Activated CD8-positive, alpha-beta memory T cell treated with anti-CD3 and anti-CD28 coated beads for 36 hours (primary cell): ENCODE measurements around the gene RABGAP1L. TPM values are rescaled to one million over a fixed set of nuclear protein-coding genes. Genes with fewer than 3 reads are reported as not detected.
"Not testable (repeated sequence)": the region's sequence is repeated elsewhere in the genome, so short reads cannot be mapped to it uniquely, and the experiment has no call there.

Experiments used
- CTCF ChIA-PET: fragments of 350-600 bp; sonication (Branson Sonifier 250); formaldehyde crosslinking; loops from one replicate; lab custom pipeline; 2021; ENCODE audit warnings: antibody characterized with exemption; lab: Charles Lee
- POLR2A ChIA-PET: fragments of 350-600 bp; sonication (Branson Sonifier 250); formaldehyde crosslinking; loops from one replicate; lab custom pipeline; 2021; ENCODE audit warnings: antibody characterized with exemption; lab: Charles Lee
- total RNA-seq, 2 experiments: library from RNA; stranded (reverse); gene quantifications; one replicate each; pipeline ENCODE4 v1.2.3, GENCODE V29; 2021

The RABGAP1L gene
- total RNA-seq, 2 experiments from 2014 or later, result 31.8 to 33.4 TPM

DNA sequence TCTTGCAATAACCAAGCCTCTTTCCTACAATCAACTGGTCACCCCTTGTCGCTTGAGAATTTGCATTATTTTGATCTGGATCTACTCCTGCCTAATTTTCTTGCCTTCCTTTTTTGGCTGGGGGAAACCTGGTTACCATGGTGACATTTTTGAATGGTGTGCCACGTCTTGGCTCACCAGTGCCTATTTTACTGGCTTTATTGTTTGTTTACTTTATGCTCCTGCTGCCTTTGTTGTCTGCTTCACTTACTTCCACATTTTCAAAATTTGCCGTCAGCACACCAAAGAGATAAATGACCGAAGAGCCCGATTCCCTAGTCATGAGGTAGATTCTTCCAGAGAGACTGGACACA is 289.2 kb downstream of the RABGAP1L start:
- ChIA-PET POLR2A (no interaction called here), CTCF (no interaction called here)

DNA sequence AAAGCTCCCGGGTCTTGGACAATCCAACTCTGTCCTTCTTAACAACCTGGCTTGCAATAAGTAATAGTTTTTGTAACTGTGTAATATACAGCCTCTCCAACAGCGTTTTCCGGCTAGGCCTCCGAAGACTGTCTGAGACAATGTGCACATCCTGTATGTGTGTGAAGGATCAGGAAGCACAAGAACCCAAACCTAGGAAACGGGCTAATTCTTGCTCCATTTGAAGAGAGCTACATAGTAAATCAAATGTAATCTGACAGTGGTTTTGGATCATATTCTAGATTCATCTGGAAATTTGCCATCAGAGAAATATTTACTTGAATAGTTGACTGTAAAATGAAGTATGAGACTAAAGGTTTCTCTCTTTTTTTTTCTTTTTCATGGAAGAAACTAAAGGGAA is 289.7 kb downstream of the RABGAP1L start:
- ChIA-PET CTCF (no interaction called here), POLR2A (no interaction called here)

DNA sequence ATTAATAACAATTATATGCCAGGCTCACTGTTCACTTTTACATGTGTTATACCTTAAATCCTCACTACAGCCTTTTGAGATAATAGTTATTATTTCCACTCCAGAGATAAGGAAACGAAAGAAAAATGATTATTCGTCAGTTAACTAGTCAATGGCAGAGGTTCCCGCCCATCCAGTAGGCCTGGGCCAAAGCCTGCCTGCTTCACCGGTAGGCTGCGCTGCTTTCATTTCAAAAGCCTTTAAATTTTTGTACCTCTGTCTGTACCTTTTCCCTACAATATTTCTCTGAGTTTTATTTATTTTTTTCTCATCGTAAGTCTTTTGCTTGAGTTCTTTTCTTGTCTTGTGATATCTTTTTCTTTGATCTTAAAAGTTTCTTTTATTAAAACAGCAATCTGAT is 292.1 kb downstream of the RABGAP1L start:
- POLR2A ChIA-PET, result no interaction called here
- CTCF ChIA-PET, result no interaction called here

DNA sequence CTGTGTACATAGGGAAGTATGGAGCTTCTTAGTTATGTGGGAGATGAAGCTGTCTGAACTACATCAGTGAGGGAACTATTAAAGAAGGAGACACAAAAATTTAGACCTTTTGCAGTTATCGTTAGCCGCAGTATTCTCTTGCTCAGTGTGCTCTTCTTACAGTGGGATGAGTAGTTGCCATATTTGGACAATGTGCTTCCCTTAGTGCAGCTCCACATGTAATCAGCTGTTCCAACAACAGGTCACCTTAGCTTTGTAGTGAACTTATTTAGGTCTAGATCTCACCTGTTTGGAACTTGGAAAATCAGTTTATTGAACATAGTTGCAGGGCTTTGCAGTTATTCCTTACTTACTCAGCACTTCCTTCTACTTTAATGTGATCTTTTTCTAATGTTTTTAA is 306.5 kb downstream of the RABGAP1L start:
- ChIA-PET CTCF (no interaction called here), POLR2A (no interaction called here)

DNA sequence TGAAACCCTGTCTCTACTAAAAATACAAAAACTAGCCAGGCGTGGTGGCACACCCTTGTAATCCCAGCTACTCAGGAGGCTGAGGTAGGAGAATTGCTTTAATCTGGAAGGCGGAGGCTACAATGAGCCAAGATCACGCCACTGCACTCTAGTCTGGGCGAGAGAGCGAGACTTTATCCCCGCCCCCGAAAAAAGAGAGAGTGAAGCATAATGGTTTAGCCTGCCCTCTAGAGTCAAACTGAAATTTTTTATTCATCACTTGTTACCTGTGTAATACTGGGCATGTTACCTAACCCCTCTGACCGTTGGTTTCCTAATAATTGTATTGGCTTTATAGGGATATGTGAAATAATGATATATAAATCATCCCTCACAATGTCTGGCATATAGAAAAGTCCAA is 307.3 kb downstream of the RABGAP1L start:
- CTCF ChIA-PET, result interaction anchor here (1.5 kb wide), 1 partner anchor 14 kb away, joined by 3 read pairs; no protein-coding TSS in a partner anchor
- POLR2A ChIA-PET, result no interaction called here

DNA sequence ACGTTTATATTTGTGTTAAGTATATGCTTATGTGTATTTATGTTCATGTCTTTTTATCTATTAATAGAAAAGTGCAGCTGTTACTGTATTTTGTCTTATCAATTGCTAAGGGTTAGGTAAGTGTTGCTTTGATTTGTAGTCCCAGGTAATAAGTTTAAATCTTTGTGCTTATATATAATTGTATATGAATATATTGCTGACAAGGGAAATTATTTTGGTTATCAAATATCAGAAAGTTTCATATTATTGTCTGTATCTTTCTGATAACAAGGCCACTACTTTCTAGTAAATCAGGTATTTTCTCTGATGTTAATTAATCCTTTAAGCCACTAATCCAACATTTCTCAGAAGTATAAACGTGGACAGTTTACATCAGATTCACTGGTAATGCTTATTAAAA is 309.7 kb downstream of the RABGAP1L start:
- ChIA-PET POLR2A (no interaction called here), CTCF (interaction anchor here (0.7 kb wide), 1 partner anchor 8 kb away, joined by 3 read pairs; no protein-coding TSS in a partner anchor)

DNA sequence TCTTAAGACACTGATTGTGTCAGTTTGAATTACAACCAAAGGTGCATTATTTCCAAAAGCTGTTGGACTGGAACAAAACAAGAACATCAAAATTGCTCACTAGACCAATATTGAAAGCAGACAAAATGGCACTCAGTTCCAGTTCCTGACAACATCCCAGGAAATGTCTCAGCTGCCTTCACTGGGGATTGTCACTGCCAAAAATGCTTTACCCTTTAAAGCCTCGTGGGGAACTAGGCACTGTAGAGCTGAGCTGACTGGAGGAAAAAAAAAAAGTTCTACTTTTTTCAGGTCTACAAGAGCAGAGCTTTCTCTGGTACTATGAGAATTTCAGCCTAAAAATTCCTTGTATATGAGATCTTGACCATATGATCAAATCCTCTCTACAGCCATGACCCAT is 310.4 kb downstream of the RABGAP1L start:
- ChIA-PET POLR2A (no interaction called here), CTCF (interaction anchor here (0.7 kb wide), 1 partner anchor 8 kb away, joined by 3 read pairs; no protein-coding TSS in a partner anchor)

DNA sequence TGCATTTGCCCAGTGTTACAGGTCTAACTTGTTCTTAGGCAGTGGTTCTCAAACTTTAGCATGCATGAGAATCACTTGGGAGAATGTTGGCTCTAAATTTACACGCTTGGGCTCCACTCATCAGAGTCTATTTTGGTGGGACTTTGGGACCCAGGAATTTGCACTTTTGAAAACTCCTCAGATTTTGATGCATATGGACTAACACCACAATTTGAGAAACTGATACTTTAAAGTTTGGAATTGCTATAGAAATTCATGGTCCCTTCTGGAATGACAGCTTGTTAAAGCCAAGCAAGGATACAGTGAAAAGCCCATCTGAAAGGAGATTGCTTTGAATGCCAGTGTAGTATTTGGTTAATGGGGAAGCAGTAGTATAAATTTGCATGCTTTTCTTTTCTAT is 320.0 kb downstream of the RABGAP1L start:
- POLR2A ChIA-PET, result no interaction called here
- CTCF ChIA-PET, result no interaction called here

DNA sequence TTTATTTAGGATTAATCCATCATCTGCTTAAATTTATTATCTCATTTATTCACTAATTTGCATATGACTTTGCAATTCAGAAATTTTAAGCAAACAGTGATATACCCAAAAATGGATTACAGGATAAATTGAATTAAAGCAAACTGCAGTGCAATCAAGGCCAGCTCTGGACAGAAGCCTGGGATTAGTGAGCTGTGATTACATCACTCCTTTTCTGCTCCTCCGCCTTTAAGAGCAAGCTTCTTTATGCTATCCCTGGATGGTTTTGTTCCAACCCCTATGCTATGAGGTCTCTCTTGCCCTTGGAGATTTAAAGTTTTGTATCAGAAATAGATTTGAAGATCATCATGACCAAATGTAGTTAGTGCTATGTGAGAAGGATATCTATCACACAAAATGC is 321.0 kb downstream of the RABGAP1L start:
- ChIA-PET CTCF (no interaction called here), POLR2A (interaction anchor here (0.6 kb wide), 1 partner anchor 86 kb away, joined by 7 read pairs; no protein-coding TSS in a partner anchor)

DNA sequence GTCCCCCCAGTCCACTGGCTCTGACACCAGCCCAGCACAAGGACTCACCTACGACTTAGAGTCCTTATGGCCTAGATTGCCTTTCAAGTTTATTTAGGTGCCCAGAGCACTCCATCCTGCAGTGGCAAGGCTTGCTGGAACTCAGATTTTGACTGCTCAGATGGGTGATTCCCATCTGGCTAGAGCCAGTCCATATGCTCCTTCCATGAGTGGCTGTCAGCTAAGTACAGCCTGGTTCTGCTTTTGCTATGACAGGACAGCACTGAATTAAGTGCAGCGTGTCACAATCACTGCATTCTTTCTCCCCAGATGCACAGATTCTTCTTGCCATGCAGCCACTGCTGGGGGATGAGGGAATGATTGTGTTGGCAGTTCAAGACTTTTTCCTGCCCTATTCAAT is 332.3 kb downstream of the RABGAP1L start:
- CTCF ChIA-PET, result no interaction called here
- POLR2A ChIA-PET, result interaction anchor here (0.6 kb wide), 1 partner anchor 69 kb away, joined by 4 read pairs; no protein-coding TSS in a partner anchor

DNA sequence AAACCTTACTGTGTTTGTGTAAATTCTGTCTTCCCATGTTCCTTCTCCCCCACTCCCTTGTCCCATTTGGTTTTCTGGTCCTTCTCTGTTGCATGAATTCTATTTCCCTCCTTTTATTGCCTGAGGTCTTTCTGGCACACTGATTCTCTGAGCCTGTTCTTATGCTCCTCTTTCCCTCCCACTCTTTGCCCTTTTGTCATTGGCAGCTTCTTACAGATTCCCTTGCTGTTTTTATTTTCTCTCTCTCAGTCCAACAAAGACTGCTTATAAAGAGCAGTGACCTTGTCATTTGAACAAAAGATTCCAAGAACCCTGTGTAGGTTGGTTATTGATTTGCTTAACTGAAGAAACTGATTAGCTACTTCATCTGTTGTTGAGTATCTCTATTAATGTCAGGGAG is 338.2 kb downstream of the RABGAP1L start:
- CTCF ChIA-PET, result no interaction called here

DNA sequence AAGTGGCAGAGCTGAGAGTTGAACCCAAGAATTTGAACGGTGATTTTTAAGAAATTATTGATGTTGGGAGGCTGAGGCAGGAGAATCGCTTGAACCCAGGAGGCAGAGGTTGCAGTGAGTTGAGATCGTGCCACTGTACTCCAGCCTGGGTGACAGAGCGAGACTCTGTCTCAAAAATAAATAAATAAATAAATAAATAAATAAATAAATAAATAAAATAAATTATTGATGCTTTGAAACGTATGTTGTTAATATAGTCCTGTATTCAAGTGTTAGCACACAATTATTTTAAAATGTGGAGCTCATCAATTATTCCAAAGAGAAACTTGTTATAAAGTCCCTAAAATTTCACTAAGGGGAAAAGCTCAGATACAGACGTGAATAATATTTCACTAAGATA is 357.4 kb downstream of the RABGAP1L start:
- POLR2A ChIA-PET, CTCF ChIA-PET: not testable (repeated sequence)

More for the DNA sequence above, 338.2 kb downstream of the RABGAP1L start:
- POLR2A ChIA-PET, result no interaction called here

DNA sequence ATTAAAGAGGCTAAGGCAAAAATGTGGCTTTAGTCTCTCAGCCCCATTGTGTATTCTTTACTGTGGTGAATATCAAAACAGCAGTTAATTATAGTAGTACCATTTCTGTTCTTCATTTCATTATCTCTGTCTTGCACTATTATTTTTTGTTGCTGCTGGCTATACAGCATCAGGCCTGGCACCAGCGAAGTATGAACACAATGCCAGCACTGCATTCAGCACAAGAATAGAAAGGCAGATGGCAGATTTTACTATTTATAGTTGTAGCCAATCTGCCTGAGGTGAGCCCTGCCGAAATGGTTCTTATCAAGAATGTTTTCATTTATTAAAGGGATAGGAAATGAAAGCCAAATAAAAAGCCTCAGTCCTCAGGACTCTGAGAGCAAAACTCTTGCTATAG is 360.5 kb downstream of the RABGAP1L start:
- POLR2A ChIA-PET, result no interaction called here
- CTCF ChIA-PET, result no interaction called here

DNA sequence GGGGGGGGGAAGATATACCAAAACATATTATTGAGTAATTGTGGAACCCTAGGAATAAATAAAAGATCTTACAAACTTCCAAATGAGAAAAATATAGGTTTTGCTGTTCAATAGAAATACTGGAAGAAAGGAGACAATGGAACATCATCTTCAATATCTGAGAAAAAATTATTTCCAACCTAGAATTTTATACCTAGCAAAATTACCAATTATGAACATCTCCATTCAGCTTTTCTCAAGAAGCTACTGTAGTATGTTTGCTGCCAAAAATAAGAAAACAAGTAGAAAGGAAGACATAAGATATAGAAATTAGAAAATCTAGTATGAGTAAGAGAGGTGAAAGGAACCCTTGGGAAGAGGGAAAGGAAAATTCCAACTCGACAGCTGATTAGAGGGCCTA is 372.4 kb downstream of the RABGAP1L start:
- POLR2A ChIA-PET, result no interaction called here

DNA sequence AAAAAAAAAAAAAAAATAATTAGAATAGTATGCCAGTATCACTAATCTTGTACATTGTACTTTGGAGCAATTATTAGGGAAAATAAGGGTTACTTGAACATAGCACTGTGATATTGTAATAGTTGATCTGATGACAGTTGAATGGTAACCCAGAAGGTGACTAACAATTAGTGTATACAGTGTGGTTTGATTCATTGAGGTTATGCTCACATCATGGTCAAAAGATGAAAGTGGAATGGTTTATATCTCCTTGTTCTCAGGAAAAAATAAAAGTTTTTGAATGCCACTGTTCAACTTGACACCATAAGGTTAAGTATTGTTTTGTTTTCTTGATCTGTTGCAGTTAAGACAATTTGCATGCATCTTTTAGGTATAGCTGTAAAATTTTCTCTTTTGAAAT is 375.5 kb downstream of the RABGAP1L start:
- CTCF ChIA-PET, result no interaction called here
- POLR2A ChIA-PET, result no interaction called here

More for the DNA sequence above, 372.4 kb downstream of the RABGAP1L start:
- CTCF ChIA-PET, result no interaction called here

DNA sequence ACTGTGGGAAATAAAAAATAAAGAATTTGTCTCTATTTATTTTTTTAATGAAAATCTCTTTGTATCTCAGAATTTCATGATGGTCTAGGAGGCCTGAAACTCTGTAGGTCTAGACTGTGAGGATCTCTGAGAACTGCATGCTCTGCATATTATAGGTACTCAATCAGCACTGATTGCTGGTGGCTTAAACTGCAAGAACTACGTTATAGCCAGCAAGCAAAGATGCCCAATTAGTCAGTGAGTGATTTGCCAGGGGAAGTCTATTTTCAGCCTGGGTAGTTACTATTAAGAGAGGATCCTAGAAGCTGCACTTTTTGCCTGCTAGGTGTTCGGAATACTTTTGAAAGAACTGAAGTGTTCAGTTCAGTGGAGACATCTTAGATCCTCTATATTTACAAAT is 375.9 kb downstream of the RABGAP1L start:
- CTCF ChIA-PET, result no interaction called here
- POLR2A ChIA-PET, result no interaction called here

DNA sequence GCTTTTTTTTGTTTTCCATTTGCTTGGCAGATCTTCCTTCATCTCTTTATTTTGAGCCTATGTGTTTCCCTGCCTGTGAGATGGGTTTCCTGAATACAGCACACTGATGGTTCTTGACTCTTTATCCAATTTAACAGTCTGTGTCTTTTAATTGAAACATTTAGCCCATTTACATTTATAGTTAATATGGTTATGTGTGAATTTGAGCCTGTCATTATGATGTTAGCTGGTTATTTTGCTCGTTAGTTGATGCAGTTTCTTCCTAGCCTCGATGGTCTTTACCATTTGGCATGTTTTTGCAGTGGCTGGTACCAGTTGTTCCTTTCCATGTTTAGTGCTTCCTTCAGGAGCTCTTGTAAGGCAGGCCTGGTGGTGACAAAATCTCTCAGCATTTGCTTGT is 384.1 kb downstream of the RABGAP1L start:
- POLR2A ChIA-PET, CTCF ChIA-PET: not testable (repeated sequence)

DNA sequence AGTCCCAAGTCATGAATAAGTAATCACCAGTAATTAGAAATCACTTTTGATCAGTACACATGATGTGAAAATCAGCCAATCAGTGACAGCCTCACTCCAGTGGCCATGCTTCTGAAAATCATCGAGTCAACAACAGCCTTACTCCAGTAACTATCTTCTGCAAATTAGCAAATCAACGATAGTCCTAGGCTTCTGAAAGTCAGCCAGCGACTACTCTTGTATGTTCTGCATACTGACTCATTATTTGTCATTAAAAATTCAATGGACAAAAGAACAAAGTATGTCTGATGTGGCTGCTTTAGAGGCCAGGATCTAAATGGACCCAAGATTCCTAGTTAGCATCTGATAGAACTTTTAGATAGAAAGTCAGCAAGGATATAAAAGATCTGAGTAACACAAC is 391.0 kb downstream of the RABGAP1L start:
- CTCF ChIA-PET, result interaction anchor here (0.6 kb wide), 1 partner anchor 315 kb away, joined by 3 read pairs; no protein-coding TSS in a partner anchor
- POLR2A ChIA-PET, result no interaction called here

DNA sequence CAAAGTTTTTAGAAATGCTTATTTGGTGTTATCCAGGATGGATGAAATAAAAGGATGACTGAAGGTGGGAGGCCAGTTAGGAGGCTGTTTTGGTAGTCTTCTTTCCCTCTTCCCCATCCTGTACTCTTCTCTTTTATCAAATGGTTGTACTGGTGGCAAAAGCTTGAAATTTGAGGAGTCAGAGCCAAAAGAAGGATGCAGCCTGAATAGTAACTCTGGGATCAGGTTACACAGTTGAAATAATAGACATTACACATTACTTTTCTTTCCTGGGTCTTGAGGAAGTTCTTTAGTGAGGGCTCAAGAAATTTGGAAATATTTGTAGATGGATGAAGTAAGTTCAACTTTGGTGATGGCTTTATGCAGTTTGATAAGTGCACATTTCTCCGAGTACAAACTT is 397.1 kb downstream of the RABGAP1L start:
- POLR2A ChIA-PET, result no interaction called here

DNA sequence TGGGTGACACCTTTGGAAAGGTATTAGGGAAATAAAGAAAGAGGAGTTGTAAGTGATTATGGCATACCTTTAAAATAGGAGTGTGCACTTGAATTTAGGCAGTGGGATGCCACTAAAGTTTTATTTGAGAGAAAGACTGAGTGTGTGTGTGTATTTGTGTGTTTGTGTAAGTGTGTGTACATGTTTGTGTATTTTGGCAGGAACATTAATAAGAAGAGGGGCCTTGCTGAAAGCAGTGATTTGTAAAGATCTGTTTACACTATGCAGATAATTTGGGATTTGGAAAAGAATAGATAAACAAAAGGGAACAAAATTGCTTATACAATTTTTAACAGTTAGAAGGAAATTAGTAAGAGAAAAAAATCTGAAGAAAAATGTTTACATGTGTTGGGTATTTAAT is 409.2 kb downstream of the RABGAP1L start:
- ChIA-PET POLR2A (no interaction called here), CTCF (no interaction called here)

More for the DNA sequence above, 397.1 kb downstream of the RABGAP1L start:
- CTCF ChIA-PET, result no interaction called here

DNA sequence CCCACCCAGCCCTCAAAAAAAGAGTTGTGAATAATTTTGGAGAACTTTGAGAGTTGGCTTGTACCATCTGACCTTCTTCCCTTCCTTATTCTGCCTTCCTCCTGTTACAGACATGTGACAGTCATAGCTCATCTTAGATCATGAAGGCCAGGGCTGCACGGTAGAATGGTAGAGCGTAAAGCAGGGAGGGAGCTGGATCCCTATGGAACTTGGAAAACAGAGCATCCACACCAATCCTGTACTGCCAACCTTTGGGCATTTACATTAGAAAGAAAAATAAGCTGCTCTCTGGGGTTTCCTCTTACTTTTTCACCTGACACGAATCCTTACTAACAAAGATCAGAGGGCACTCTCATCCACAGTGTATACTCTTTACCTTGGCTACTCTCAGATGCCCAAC is 409.9 kb downstream of the RABGAP1L start:
- POLR2A ChIA-PET, result no interaction called here
- CTCF ChIA-PET, result no interaction called here

DNA sequence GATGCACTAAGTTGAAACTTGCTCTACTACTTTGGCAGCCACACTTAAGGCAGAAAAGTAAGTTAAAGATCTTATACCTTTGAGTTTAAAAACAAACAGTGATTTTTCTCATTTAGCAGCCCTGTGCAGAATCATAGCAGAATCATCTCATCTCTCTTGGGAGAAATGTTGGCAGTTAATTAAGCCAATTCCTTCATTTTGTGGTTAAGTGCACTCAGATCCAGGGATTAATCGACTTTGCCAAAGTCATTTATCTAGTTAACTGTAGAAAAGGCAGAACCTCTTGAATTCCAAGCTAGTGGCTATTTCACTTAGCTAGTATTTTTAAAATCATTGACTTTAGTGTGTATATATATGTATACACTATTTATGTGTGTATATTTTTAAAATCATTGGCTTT is 413.5 kb downstream of the RABGAP1L start:
- POLR2A ChIA-PET, result no interaction called here
- CTCF ChIA-PET, result no interaction called here
